Measurements from ENCODE around the gene RAD51B.

The RAD51B gene

DNA sequence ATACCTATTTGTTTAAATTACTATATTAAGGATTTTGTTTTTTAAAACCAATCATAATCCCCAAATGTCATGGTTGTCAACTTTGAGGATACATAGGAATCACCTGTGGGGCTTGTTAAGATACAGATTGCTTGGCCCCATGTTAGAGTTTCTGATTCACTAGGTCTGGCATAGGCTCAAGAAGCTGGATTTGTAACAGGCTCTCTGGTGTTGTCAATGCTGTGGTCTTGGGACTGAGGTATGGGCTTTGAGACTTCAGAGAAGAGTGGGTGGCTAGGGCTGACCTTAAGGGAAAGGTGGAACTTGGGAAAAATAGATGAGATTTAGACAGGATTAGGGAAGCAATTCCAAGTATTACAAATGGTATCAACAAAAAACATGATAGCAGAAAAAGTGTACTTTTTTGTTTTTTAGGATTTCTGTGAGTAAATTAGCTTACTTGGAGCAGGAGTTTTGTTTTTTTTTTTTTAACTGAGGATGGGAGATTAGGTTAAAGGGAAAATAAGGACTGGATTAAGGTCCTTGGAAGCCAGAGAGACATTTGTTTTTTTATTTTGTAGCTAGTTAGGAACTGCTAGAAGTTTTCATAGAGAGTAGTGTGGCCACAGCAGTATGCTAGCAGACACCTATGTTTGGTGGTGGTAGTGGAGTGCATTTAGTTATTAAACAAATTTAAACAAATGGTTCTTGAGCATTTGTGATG, 88.6 kb downstream of the RAD51B start:
- no peak for DNase-seq

DNA sequence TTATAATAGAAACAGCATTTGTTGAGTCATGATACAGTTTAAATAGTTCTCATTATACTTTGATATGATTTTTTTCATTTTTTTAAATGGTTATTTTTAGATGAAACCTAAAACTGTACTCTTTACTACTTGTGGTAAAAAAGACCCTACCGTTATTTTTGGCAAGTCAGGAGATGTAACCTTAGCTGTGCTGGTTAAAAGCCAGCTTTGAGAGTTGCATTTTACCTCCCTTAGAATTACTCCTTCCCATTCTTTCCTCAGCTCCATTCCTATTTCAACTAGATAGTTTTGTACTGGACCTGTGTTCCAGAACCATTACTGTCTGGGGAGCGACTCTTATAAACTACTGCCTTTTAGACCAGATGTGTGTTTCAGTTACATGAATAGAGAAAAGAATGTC, 92.0 kb downstream of the RAD51B start:
- DNase-seq = no peak

DNA sequence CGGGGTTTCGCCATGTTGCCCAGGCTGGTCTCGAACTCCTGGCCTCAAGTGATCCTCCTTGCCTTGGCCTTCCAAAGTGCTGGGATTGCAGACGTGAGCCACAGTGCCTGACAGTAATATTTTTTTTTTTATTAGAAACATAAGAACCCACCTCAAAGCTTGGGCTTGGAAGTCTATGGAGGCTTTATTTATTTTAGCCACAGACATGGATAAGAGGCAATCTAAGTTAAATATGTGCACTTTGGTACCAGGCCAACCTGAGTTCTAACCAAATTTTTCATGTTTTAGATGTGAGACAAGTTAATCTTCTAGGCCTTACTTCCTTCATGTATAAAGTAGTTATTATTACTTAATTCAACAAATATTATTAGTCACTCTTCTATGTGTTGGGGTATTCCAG, 96.9 kb downstream of the RAD51B start:
- DNase-seq = no peak

DNA sequence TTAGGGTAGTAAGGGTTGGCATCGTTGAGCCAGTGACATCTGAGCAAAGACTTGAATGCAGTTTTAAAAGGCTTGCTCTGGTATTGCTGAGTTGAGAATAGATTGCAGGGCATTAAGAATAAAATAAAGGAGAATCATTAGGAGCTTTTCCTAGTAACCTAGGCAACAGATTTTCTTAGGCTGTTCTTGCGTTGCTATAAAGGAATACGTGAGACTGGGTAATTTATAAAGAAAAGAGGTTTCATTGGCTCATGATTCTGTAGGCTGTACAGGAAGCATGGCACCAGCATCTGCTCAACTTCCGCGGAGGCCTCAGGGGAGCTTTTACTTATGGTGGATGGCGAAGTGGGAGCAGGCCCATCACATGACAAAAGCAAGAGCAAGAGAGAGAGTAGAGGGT, 97.4 kb downstream of the RAD51B start:
- no peak for DNase-seq

DNA sequence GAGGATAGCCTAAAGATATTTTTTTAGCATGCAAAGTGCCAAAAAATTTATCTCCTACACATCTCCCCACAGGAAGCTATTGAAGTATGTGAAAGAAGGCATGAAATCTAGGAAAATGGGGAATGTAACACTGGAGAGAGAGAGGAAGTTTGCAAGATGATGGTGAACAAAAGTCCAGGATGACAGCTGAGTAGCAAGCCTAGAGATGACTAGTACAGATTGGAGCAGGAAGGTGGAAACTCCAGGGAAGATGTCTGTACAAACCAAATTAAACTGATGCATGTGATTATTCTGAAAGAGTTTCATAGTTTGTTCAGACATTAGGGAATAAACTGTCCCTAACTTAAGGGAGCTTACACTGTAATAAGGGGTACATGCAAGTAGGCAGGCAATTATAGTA, 99.3 kb downstream of the RAD51B start:
- no peak for DNase-seq

DNA sequence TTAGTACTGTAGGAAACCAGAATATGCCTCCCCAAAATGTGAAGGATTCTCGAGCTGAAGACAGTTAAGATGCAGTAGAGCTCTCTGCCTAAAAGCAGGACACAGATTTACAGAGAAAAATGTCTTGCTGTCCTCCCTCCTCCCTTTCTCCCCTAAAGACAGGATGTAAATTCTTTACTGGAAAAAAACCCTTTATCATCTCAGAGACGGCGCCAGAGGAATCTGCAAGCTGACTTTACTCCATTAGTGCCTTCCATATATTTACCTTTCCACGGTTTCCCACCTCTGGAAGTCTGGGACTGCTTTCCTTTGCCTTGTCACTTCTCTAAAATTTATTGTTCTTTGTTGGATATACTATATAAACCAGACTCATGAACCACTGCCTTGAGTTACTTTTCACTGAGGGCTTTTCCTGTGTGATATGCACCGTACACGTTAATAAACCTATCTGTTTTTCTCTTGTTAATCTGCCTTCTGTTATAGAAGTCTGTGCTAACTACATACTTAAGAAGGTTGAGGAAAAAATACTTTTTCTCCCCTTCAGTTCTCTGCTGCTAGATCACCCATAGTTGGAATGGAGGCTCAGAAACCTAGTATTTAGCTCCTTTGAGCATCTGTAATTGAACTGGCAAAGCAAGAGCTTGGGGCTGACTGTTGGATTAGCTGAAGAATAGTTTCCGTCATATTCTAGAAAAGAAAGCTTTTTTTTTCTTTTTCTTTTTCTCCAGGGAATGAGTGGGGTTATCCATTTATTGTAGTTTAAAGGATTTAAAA, 99.9 kb downstream of the RAD51B start:
- DNase-seq = no peak

DNA sequence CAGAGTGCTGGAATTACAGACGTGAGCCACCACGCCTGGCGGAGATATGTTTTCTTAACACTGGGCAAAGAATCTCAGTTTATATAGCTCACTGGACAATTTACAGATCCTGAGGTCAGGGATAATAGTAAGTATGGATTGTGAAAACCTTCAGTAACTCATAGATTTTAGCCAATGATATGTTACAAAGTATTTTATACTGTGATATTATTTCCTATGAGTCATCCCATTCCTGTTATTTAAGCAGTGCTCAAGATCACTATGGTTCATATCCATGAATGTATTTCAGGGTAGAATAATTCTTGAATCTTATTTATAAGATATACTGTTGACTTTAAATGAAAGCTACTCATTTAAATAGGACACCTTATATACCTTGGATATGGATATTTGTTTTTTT, 107.2 kb downstream of the RAD51B start:
- DNase-seq = no peak

DNA sequence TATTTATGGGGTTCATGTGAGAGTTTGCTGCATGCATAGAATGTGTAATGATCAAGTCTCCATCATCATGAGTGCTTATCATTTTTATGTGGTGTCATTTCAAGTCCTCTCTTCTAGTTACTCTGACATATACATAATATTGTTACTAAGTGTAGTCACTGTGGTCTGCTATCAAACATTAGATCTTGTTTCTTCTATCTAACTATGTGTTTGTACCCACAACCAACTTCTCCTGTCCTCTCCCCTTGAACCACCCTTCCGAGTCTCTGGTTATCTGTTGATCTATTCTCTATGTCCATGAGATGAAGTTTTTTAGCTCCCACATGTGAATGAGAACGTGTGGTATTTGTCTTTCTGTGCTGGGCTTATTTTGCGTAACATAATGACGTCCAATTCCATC, 107.7 kb downstream of the RAD51B start:
- no peak for DNase-seq

DNA sequence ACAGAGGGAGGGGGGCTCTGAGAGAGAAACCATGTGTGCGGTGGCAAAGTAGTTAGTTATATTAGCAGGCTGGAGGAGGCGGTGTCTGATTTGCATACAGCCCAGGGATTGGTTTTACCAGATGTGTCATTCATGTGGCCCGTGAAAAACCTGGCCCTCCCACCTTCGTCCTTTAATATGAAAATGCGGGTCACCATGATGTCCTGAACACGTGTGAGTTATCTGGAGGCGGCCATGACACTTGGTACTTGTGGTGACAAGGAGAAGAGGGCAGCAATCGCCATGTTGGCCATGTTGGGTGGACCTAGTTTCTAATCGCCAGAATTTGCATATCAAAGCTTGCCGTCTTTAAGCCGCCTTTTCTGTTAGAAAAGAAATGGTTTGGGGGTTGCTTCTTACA, 108.8 kb downstream of the RAD51B start:
- no peak for DNase-seq

DNA sequence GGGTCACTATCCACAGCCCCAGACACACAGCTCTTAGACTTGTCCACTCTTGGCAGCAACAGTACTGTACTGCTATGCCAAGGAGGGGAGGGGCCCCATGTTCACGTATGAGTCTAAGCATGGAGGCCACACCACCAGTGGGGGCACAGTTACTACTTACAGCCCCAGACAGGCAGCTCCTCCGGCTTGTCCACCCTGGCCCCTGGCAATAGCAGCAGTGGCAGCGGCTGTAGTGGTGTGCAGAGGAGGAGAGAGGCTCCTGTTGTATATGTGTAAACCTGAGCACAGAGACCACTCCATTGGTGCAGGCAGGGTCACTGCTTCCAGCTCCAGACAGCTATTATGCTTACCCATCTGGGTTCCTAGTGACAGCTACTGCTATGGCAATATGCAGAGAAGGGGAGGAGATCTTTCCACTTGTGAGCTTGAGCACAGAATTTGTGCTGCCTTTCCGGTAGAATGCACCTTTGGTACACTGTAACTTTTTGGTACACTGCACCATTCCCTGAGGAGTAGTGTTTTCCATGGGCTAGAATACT, 113.2 kb downstream of the RAD51B start:
- DNase-seq = no peak

DNA sequence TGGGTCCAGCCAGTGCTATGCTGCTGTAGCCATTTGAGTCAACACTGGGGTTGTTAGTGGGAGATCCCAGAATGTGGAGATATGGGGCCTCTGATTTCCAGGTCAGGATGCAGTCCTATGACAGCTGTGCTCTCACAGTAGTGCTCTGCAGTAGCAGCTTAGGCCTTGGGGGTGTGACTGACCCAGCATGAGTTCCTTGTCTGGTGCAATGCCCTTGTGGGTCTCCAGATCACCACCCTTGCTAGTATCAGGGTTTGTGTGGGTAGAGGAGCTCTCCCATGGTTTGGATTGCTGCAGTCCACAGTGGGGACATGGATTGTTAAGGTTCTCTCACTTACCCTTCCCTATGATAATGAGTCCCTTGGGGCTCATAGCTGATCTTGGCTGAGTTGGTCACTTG, 113.7 kb downstream of the RAD51B start:
- no peak for DNase-seq

DNA sequence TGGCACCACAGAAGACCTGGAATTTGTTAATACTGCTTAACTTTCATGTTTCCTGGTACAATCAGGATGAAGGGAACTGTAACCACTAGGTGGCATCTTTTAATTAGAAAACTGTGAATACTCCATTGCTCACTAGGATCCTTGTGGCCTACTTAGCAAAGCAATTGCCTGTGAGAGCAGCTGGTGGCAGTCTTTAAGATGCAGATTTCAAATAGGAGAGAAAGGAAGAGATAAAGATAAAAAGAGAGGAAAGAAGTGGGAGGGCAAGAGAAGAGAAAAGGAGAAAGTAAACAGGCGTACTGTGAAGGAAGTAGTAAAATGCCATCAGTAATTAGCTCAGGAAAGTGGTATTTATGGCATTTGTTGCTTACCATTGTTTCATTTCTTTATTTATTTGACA, 114.5 kb downstream of the RAD51B start:
- DNase-seq = peak; percentile 55 to 61

DNA sequence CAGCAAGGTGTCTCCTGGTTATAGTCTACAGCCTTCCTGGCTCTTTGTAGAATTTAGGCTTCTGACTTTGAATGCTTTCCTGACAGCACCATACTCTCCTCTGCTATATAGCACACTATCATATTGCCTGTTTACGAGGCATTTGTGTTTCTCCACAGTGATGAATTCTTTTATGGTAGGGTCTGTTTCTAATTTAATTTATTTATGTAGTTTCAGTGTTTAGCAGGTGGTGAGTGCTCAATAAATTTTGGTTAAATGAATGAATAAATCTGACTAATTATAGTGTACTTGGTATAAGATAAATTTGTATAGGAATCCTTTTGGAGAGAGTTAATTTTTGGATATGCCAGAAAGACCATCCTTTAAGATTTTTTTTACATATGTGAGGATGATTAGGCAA, 115.3 kb downstream of the RAD51B start:
- DNase-seq = no peak

DNA sequence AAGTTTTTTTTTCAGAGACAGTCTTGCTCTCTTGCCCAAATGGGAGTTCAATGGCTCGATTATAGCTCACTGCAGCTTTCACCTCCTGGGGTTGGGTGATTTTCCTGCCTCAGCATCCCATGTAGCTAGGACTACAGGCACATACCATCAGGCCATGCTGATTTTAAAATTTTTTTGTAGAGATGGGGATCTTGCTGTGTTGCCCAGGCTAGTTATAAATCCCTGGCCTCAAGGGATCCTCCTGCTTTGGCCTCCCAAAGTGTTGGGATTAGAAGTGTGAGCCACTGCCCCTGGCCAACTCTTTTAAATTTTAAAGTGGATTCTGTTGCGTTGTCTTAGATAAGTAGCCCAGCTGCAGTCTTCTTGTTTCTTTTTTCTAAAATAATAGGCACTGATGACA, 115.8 kb downstream of the RAD51B start:
- DNase-seq = no peak

DNA sequence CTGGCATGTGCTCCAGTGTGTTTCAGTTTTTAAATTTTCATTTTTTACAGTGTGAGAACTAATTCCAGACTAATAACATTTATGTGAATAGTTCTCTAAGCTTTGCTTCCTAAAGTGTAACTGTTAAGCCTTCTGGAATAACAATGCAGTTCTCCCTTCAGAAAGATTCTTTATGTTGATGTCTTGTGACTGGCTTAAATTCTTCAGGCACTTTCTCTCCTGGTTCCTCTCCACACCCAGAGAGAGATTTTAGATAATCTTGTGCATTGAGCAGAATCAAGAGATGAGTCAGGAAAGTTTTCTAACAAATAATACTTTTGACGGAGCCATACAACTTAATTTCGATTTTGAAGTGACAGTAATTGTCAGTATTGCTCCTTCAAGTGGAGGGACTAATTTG, 118.5 kb downstream of the RAD51B start:
- no peak for DNase-seq

DNA sequence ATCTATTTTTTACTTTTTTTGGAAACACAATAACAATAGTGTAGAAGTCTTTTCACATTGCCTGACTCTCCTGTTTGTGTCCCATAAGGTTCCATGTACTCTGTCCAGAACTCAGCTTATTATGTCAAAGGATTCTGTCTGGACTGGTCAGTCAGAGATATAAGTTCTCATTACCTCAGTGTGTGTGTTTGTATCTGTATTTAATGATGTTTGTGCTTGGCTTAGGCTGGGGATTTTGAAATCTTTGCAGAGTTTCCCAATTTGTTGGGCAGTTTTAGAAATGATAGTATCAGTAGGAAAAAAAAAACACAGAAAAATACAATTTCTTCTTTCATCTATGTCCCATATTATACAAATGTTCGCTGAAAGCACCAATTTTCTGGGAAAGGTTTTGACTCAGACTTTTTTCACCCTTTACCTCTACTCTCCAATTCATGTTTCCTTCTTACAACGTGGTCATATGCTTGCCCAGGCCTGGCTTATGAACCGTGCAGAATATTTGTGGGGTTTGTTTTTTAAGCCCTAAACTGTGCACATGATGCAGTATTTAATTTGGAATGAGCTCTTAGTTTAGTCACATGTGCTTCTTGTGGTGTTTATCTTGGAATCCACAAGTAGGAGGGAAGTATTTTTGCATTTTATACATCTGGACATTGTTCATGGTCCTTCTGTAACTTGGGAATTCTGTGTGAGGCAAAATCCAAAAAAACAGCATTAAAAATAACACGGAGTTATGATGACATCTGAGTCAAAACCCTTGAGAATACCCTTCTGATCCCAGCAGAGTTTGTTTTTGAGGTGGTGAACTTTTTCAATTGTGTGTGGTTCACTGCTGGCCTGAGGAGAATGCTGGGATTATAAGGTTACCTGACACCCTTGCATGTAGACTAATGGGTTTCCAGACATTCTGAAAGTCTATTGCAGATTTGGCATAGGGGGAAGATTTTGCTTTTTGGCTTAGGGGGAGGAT, 121.2 kb downstream of the RAD51B start:
- DNase-seq = no peak

DNA sequence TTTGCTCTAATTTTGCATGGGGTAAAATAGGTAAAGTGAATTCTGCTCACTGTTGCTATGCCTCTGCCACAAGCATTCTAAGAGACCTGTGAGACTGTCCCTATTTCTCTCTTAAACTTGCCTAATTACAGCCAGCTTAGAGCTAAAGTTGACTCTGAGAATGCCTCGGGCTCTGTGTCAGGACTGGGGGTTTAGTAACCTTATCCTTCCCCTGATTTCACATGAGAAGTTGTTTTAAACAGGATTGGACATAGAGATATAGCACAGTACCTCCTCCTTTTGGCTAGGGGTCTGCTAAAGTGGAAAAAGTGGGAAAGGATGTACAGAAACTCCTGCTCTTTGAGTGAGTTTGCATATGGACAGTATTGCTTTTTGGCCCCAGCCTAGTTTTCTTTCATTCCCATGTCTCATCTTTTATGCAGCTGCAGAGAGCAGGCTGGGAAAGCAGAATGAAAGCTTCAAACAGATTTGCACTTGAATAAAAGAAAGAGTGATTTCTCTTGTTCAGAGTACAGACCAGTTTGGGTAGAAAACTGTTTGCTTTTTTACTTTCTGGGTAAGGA, 122.0 kb downstream of the RAD51B start:
- DNase-seq = no peak

DNA sequence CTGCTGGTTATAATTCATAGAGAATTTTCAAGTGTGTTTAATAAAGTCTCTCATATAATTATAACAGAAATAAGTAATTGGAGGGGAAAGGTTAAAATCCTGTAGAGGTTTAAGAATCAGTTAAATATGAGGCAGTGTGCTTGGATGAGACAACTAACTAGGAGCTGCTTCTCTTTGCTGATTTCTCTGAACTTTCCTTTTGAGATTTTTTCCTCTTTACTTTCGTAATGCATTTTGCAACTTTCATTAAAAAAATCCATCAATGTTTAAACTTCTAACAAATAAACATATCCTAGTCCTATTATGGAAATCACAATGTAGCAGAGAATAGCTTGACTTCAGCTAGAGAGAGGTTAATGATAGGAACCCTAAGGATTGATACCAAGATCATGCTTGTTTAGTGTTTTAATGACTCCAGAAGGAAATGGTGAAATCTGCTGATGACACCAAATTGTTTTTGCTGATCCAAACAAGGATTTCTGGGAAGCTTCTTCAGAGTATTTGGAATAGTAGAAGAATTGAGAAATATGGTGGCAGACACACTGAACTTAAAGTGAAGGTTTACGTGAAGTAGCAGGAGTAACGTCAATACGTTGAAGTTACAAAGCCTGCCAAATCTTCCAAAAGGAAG, 122.6 kb downstream of the RAD51B start:
- no peak for DNase-seq

DNA sequence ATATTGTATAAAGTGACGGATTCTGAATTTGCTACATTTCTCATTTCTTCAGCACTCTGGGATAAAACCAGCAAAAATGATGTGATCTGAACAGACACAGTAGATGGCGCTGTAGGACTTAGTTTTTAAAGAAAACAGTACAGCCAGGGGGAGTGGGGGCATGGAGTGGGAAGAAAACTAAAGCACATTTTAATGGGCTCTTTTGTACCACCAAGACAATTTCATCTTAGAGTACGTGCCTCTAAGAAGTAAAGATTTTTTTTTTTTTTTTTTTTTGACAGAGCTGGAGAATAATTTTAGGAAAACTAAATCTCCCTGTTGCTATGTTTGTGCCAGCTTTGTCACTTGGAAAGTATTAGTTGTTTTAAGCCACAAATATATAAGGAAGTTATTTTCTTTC, 124.4 kb downstream of the RAD51B start:
- peak; percentile 72 for DNase-seq

DNA sequence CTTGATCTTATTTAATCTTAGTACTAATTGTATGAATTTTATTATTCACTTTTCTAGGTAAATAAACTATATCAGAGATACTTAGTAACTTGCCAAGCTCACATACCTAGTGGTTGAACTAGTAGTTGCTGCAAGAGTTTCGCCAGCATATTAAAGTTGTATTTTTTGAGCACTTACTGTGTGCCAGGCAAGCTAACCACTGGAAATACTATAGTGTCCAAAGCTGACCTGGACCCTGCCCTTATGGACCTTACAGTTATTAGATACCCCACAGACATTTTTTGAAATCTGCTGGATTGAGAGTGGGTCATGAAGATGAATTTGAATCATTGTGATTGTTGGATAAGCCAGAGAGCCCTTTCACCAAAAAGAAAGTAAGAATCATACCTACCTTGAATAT, 125.0 kb downstream of the RAD51B start:
- no peak for DNase-seq

DNA sequence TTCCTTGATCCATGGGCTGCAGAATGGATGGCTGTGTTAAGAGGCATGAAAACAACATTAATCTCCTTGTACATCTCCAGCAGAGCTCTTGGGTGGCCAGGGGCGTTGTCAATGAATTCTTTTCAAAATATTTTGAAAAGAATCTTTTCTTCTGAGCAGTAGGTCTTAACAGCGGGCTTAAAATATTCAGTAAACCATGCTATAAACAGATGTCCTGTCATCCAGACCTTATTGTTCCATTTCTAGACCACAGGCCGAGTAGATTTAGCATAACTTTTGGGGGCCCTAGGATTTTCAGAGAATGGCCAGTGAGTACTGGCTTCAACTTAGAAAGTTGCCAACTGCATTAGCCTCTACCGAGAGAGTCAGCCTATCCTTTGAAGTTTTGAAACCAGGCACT, 130.2 kb downstream of the RAD51B start:
- no peak for DNase-seq

DNA sequence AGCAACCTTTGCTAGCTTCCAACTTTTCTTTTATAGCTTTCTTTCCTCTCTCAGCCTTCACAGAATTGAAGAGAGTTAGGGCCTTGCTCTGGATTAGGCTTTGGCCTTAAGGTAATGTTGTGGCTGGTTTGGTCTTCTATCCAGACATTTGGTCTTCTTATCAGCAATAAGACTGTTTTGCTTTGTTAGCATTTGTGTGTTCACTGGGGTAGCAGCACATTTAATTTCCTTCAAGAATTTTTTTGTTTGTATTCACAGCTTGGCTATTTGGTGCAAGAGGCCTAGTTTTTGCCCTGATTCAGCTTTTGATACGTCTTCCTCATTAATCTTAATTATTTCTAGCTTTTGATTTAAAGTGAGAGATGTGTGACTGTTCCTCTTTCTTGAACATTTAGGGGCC, 130.8 kb downstream of the RAD51B start:
- no peak for DNase-seq

Measured in SHP77 (cell line).